NCI-H146 treated with DMSO at 0.1 percent for 48 hours (cell line): ENCODE measurements around the gene TUBA4B.

Source experiments
- DNase-seq: peaks from one replicate; lab custom pipeline; 2025; ENCODE audit not compliant: unreplicated experiment; lab: John Stamatoyannopoulos, UW

The TUBA4B gene

DNA sequence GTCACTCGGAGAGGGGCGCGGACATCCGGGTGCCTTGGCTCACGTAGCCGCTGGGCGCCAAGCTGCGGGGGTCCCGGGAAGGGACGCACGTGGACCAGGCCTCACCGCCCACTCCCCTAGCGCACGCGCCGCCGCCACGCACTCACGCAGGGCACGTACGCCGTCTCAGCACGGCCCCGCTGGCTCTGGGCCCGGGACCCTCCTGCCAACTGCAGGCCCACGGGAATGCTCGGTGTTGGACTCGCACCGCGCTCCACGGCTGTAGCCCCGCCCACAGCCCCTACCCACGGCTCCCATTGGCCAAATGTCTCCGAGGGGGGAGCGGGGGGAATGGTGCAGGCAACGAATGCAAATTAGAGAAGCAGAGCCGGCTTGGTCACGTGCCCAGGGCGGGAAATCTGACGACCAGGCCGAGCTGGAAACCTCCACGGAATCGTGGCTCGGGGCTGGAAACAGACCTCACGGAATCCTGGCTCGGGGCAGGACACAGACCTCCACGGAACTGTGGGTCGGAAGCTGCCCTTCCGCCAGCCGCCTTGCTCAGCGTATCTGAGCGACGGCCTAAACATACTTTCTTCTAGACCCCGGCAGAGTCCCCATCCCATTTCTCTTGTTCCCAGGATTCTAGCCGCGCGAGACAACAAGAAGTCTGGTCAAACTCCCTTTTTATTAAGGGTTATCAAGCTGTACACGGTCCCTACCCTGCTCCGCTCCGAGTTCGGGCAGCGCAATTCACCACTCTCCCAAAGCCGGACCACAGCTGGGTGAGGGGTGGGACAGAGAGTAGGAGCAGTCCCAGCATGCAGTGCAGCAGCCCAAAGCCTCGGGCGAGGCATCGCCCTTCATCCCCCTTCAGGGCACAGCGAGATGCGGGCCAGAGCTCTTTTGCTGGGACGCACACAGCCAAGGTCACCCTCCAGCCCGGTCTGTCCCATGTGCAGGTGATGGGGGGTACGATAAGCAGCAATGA lies 34.0 kb upstream of the TUBA4B start, which contains the start of gene ABCB6:
Gene ABCB6, minus strand, starts transcription at position 227 of the 970 bp plus-strand sequence. CDS start 285 bp downstream, outside the sequence.
- peak; percentile 35 for DNase-seq

DNA sequence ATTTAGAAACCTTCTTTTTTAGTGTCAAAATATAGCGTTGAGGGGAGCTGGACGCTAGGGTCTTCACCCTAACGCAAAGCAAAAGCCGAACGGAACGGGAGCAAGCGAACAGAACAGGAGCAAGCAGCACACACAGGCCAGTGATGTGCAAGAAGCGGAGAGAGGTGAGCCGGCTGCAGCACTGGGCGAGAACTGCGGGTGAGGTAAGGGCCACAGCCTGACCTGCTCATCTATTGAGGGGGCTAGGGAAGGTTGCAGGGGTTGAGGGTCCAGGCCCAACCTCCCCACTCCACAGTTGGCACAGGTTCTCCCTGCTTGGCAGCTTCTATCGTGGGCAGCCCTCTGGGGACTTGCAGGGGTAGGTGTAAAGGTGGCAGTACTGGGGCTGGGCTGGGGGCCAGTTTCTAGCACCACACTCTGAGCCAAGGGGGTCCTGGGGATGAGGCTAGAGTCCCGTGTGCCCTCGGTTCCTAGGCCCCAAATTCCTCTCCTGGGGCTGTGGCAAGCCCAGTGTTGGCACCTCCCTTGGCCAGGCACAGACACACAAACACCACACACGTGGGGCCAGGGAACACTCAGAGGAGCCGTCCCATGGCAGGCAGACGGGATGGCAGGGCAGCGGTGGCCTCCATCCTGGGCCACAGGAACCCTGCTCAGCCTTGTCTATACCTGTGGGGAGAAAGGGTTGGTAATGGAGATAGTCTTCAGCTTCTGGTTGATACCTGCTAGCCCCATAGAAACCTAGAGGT lies 33.1 kb upstream of the TUBA4B start:
- DNase-seq: no peak

- no peak for DNase-seq
Observed at GRCh38 chr2:219220652-219221402, 32.2 kb upstream of the TUBA4B start.

DNA sequence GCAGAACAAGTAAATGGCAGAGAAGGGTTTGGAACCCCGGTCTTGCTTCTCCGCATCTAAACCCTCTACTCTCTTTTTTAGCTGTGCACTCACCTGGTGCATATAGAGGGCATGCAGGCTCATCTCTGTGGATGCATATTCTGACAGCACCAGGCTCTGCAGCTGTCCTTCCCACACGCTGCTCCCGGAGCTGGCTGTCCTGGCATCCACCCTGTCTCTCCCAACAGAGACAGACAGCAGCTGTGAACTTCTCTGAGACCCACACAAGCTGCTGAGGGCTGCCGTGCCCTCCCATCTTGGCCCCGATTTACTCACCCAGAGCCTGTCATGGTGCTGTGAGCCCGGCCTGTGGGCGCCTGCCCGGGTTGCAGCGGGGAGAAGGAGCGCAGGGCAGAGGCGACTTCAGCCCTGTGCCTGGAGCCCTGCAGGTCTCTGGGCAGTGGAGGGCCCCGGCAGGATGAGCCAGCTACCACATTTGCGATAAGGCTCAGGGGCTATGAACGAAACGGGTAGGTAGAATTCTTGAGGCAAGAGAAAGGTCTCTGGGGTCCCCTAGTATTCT lies 31.0 kb upstream of the TUBA4B start:
- no peak for DNase-seq

GRCh38 chr2:219223831-219224610 lies 29.0 kb upstream of the TUBA4B start:
- no peak for DNase-seq

- no peak for DNase-seq
Observed at GRCh38 chr2:219225350-219225749, 27.7 kb upstream of the TUBA4B start.

- no peak for DNase-seq
Observed at GRCh38 chr2:219228041-219228910, 24.8 kb upstream of the TUBA4B start.

- no peak for DNase-seq
Observed at GRCh38 chr2:219228911-219229304, 24.1 kb upstream of the TUBA4B start.

DNA sequence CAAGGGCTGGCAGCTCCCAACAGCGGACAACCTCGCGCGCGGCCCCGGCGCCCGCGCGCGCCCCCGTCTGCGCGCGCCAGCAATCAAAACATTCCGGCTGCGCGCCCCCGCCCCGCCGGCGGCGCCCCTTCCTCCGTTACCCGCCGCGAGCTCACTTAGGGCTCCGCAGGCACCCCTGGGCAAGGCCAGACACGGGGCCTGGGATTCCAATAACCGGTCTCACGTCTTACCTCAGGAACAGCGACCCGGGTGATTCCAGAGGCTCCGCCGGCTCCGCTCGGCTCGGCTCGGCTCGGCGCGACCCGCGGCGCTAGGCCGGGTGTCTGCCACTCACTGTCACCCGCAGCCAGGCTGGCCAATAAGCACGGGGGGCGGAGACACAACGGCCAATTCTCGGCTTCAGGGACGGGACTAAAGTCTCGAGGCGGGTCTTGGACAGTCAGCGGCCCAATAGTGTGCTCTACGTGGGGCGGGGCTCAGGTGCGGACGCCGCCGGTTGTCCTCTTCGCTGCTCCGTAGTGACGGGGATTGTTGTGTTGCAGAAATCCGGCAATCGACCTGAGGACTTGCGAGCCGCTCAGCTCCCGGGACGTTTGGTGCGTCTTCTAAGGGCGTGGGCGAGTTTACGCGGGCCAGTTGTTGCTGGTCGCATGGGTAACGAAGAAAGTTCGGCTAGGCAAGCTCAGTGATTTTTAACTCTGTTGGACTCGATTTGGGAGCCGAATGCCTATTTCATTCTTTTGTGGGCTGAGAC lies 23.6 kb upstream of the TUBA4B start, which contains the start of the genes ANKZF1 and ATG9A:
Gene ANKZF1, plus strand, starts transcription at position 502 of the 754 bp plus-strand sequence. CDS start 452 bp downstream, outside the sequence.
Gene ATG9A, minus strand, starts transcription at position 332 of the 754 bp plus-strand sequence. CDS start 1,612 bp downstream, outside the sequence.
- peak; percentile 91 for DNase-seq

- DNase-seq: no peak
Observed at GRCh38 chr2:219230059-219230540, 22.9 kb upstream of the TUBA4B start.

GRCh38 chr2:219234331-219234730 lies 18.7 kb upstream of the TUBA4B start:
- DNase-seq: no peak

- DNase-seq: no peak
Observed at GRCh38 chr2:219243291-219243761, 9.7 kb upstream of the TUBA4B start.

- no peak for DNase-seq
Observed at GRCh38 chr2:219244789-219245147, 8.3 kb upstream of the TUBA4B start.

DNA sequence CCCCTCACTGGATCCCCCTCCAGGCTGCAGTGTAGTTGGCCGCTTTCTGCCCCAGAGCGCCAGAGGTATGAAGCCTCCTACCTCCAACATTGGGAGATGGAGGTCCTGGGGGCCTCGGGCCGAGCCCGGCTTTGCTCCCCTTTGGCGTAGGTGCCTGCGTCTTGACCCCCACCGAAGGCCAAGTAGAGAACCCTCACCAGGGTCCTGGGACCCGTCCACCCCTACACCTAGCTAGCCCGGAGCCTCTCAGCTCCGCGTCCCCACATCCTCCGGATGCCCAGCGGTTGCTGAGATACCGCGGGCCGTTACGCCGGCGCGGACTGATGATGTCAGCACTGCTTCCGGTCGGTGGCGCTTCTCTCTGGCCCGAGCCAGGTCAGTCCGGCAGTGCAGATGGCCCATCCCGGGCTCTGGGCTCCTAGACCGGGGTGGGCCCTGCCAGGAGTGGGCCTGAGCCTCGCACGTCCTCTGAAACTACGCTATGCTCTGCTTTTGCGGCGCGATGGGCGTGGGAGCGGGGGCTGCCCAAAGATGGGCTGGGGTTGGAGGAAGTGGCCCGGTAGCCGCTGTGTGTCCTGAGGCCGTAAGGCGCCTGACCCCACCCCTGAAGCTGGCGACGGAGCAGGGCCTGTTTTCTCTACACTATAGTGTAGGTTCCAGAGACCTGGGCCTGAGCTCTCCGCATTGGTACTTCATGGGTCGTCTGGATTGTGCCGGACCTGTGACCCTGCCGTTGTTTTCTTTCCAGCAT lies 7.7 kb upstream of the TUBA4B start, which contains the start of the genes GLB1L and STK16:
Gene GLB1L, minus strand, starts transcription at position 297 of the 751 bp plus-strand sequence. CDS start 1,871 bp downstream, outside the sequence.
Gene STK16, plus strand, starts transcription at position 332 of the 751 bp plus-strand sequence. CDS start 521 bp downstream, outside the sequence.
- DNase-seq: peak; percentile 44

DNA sequence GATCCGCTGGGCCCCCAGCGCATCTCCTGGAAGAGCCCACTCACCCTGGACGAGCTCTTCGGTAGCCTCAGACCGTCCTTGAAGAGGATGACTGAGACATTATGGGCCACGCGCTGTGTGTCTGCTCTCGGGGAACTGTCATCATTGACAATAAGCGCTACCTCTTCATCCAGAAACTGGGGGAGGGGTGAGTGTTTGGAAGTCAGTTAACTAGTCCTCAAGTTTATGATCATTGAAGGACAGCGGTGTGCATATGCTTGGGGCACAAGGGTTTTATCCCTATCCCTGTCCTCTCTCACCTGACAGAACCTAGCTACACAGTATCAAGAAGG lies 7.2 kb upstream of the TUBA4B start:
- no peak for DNase-seq

DNA sequence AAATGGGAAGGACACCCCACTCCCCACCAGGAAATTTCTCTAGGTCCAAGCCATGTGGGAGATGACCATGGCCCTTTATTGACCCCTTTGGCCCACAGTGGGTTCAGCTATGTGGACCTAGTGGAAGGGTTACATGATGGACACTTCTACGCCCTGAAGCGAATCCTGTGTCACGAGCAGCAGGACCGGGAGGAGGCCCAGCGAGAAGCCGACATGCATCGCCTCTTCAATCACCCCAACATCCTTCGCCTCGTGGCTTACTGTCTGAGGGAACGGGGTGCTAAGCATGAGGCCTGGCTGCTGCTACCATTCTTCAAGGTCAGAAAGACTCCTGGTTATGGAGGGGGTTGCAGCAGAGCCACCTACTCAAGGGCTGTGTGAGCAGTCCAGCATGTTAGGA lies 6.5 kb upstream of the TUBA4B start:
- DNase-seq: no peak
